HG02852 (cell line): ENCODE results near the gene CPLX4.

ENCODE experiments used
- ATAC-seq: cut with Tn5 transposase; IDR thresholded peaks from one replicate; pipeline ENCODE4 v1.9.1; 2021; ENCODE audit warnings: mild to moderate bottlenecking, moderate library complexity; ENCODE audit not compliant: unreplicated experiment

The CPLX4 gene

DNA sequence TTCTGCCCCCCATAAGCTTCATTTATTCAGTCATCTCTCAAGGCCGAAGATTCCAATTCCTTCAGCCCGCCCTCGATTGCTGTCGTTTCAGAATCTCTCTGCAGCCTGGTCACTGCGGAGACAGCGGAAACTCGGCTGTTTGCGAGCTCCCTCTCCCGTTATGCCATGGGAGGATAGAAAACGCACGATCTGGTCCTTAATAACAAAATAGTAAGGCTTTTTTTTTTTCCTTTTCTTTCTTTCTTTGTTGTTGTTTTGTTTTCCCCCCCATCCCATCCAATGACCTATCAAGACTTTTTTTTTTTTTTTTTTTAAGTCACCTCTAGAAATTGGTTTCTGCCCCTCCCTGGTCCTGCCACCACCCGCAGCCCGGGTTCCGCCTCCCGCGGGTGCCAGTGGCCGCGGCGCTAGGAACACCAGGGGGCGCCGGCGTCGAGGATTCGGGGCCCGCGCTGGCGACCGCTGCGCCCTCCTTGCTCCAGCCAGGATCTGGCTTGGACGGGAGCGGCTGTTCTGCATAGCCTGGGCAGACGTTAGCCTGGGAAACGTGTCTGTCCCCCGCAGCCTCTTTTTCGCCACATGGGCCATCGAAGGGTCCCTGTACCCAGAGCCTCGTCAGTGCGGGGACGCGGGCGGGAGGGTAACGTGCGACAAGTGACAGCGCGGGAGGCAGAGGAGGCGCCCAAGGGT is 10.1 kb downstream of the CPLX4 start:
- ATAC-seq: peak; percentile 93

DNA sequence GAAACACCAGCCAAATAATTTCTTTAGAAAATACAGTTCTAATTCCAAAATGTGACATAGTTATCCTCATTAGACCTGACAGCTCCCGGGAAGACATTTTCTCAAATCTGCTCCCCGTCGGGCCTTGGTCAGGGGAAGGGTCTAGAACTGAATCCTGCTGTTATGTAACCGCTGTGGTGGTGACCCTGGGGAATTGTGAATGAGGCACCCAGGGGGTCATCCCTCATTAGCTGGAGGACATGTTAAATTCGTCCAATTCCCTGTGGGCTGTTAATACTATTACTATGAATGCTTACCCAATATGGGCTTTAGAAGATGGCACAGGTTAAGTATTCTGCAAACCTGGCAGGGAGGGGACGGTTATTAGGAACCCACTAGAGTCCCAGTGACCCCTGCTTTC is 11.8 kb downstream of the CPLX4 start:
- no peak for ATAC-seq

- ATAC-seq: no peak
These were observed 13.2 kb downstream of the CPLX4 start for GRCh38 chr18:59305295-59305694.

GRCh38 chr18:59303656-59304195 is 14.7 kb downstream of the CPLX4 start:
- no peak for ATAC-seq

DNA sequence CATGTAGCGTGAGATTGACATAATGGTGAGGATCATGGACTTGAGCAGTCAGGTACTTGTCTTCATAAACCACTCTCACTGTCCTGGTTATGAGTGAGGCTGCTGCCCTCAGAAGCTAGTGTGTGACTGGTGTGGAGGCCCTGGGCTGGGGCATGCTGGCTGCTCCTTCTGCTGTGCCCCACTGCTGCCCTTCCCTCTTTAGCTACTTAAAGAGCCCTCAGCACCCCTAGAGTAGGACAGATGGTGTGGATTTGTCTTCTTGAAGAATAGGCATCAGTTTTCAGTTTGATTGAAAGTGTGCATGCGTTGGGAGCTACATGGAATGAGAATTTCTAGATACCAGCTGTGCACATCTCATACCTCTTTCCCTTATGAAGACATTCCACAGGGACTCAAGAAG is 15.4 kb downstream of the CPLX4 start:
- no peak for ATAC-seq

DNA sequence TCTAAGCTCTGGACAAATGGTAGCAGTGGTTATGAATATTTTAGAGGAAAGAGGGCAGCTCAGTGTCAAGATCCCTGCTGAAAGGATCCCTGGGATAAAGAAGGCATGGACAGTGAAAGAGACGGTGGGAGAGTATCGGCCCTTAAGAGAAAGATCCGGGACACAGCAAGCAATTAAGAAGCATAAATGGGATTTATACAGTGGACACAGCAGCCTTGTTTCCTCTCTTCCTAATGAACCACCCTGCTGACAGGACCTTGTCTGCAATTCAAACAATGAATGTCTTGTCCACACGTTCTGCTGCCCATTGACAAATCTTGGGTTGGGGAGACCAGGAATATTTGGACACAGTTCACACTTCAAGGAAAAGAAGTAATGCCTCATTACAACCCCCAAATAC is 16.5 kb downstream of the CPLX4 start:
- no peak for ATAC-seq

DNA sequence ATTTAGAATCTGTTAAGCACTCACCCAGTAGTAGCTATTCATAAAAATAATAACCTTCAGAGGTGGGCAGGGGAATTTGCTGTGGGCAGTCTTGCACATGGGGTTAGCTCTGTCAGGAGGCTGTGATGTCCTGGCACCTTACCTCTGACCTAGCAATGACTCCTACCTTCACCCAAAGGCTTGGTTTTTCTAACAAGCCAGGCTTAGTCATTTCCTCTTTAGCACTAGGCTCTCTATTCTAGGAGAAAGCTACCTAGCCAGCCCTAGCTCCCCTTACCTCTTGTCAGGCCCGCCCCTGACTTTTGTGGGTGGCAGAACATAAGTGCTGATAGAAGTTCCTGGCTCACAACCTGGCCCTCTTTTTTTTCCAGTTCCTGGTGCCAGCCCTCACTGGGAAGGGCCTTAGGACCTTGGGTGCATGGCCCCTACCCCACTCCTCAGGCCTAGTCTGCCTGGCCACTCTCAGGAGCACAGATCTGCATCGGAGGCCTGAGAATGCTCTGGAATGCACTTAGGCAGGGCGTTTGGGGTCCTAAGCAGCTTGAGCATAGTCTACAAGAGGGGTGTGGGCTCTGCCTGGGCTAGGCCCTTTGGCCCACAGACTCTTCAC is 17.7 kb downstream of the CPLX4 start:
- ATAC-seq: no peak

DNA sequence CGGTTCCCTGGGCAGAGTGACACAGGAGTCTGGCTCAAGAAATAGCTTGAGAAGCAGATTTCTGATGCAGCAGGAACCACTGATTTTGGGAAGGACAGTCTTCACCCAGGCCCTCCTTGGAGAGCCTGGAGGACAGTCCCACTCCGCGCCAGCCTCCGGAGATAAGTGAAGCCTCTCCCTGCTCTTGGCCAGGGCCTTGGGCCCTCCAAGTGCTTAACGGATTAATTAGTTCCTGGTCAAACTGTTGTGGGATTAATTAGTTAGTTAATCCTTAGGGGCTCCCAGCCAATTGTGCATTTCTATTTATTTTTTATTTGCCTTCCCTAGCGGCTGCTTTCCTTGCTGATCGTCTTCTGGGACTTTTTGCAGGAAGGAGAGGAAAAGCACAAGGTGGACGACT is 19.6 kb downstream of the CPLX4 start:
- ATAC-seq: no peak

- ATAC-seq: no peak
These were observed 25.1 kb downstream of the CPLX4 start for GRCh38 chr18:59293317-59293716.

DNA sequence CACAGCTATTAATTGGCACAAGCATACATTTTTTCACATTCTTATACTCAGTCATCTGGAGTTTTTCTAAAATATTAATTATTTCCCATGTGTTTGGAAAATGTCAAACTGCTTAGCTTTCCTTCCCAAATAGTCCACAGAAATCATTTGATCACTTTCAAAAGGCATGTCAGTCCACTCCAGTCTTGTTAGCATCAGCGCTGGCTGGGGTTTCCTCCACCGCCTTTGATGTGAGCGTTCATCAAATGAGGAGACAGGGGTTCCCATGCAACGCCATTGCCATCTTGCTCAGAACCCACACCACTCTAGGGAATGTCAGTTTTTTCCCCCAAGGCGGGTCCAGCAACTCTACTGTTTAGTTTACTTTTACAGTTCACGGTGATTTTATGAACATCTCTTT is 32.1 kb downstream of the CPLX4 start:
- no peak for ATAC-seq

- ATAC-seq: no peak
These were observed 36.1 kb downstream of the CPLX4 start for GRCh38 chr18:59282341-59282740.

GRCh38 chr18:59279722-59280121 is 38.7 kb downstream of the CPLX4 start:
- ATAC-seq: no peak

- ATAC-seq: no peak
These were observed 39.3 kb downstream of the CPLX4 start for GRCh38 chr18:59279193-59279592.

GRCh38 chr18:59278793-59279192 is 39.7 kb downstream of the CPLX4 start:
- no peak for ATAC-seq

DNA sequence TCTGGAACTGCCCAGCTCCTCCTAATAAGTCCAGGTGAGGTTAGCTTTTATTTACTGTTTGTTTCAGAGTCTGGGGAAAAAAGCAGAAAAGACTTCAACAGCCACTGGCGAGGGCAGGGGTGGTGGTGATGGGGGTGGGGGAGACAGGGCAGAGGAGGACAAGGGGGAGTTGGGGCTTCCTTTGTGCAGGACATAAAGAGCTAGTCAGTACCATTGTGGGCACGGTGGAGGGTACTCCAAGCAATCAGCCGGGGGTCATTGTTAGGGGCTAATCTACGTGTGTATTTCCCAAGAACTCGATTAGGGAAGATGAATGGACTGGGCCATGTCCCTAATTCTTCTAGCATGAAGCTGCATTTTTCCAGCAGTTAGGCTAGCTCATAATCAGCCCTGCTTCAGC is 42.4 kb downstream of the CPLX4 start:
- ATAC-seq: no peak

- ATAC-seq: no peak
These were observed 43.0 kb downstream of the CPLX4 start for GRCh38 chr18:59275406-59275949.

DNA sequence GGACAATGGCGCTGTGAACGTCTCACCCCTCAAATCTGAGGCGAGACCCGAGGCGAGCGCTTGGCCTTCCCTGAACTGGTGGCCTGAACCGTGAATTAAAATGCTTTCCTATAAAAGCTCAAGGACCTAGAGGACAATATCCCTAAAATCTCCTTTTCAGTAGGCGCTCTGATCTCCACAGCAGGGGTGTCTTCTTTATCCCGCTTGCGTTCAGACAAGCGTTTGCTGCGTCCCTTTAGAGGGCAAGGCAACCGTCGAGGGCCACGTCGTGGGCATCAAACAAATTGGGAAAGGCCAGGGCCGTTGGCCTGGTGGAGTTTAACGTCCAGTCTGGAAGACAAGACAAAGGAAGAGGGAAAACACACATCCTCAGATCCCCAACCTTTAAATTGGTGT is 43.9 kb downstream of the CPLX4 start:
- ATAC-seq: no peak

GRCh38 chr18:59273759-59274532 is 44.5 kb downstream of the CPLX4 start:
- ATAC-seq: no peak

DNA sequence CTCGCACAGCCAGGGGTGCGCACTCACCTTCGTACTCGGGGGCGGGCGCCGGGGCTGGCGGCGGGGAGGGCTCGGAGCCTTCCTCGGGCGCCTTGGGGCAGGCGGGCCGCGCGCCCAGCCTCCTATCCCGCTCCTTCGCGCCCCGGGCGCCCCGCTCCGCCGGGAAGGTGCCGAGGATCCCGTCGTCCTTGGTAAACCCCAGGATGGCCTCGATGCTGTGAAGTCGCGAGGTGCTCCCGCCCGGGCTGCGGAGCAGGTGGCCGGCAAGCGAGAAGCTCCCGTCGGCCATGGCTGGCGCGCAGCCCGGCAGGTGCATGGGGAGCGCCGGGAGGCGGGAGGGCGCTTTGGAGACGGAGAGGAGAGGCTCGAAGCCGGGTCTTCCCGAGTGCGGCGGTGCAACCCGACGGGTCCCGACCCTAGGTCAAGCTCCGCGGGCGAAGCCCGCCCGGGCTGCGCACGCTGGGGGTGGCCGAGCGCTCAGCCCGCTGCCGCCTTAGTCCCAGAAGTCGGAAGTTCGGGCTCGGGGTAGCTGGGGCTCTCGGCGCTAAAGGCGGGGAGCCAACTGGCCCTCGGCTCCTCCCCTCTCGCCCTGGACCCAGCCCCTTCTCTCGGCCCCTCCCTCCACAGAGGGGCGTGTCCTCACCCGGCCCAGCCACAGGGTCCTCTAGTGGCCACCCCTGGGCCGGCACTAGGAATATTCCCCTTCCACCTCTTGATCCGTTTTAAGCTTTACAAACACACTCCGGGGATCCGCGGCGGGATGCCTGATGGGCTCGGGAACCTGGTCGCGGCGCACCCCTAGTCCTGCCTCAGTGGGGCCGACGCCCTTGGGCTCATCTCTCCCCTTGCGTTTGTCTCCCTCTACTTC is 45.3 kb downstream of the CPLX4 start, which contains the start of gene RAX:
Gene RAX, minus strand, starts transcription at position 564 of the 868 bp plus-strand sequence. Its CDS starts 248 bp downstream, at position 316.
- ATAC-seq: peak; percentile 63

GRCh38 chr18:59272221-59272888 is 46.1 kb downstream of the CPLX4 start:
- ATAC-seq: no peak
